GM18909 (cell line): ENCODE measurements around the gene TRIM60.
"Not testable (repeated sequence)": the region's sequence is repeated elsewhere in the genome, so short reads cannot be mapped to it uniquely, and the experiment has no call there.

Experiments used
- ATAC-seq: cut with Tn5 transposase; IDR thresholded peaks from one replicate; pipeline ENCODE4 v1.9.1; 2021; ENCODE audit warnings: mild to moderate bottlenecking; ENCODE audit not compliant: unreplicated experiment, poor library complexity

The TRIM60 gene

GRCh38 chr4:165031436-165032211 lies at the start of gene TRIM60:
Gene TRIM60 (plus strand): TSS chr4:165031999. CDS start chr4:165040073, 8,074 bp downstream.
- ATAC-seq: no peak

- no peak for ATAC-seq
These were observed 42.3 kb upstream of the TRIM60 start for GRCh38 chr4:164989471-164989870.

- not testable (repeated sequence) for ATAC-seq
These were observed 41.0 kb upstream of the TRIM60 start for GRCh38 chr4:164990786-164991185.

GRCh38 chr4:164996123-164996522 lies 35.7 kb upstream of the TRIM60 start:
- not testable (repeated sequence) for ATAC-seq

- ATAC-seq: no peak
These were observed 34.5 kb upstream of the TRIM60 start for GRCh38 chr4:164997324-164997723.

GRCh38 chr4:164997941-164998340 lies 33.9 kb upstream of the TRIM60 start:
- no peak for ATAC-seq

GRCh38 chr4:164998526-164999080 lies 33.2 kb upstream of the TRIM60 start:
- ATAC-seq: not testable (repeated sequence)

GRCh38 chr4:165001957-165002356 lies 29.8 kb upstream of the TRIM60 start:
- not testable (repeated sequence) for ATAC-seq

GRCh38 chr4:165005352-165005925 lies 26.4 kb upstream of the TRIM60 start:
- ATAC-seq: no peak

- no peak for ATAC-seq
These were observed 25.3 kb upstream of the TRIM60 start for GRCh38 chr4:165006456-165006855.

- ATAC-seq: no peak
These were observed 24.9 kb upstream of the TRIM60 start for GRCh38 chr4:165006886-165007285.

- ATAC-seq: no peak
These were observed 22.1 kb upstream of the TRIM60 start for GRCh38 chr4:165009493-165010227.

GRCh38 chr4:165010487-165010886 lies 21.3 kb upstream of the TRIM60 start:
- no peak for ATAC-seq

GRCh38 chr4:165010991-165011390 lies 20.8 kb upstream of the TRIM60 start:
- no peak for ATAC-seq

GRCh38 chr4:165011403-165011802 lies 20.4 kb upstream of the TRIM60 start:
- ATAC-seq: no peak

- ATAC-seq: no peak
These were observed 18.1 kb upstream of the TRIM60 start for GRCh38 chr4:165013691-165014090.

- ATAC-seq: peak; percentile 53
These were observed 14.8 kb upstream of the TRIM60 start for GRCh38 chr4:165016971-165017370.

- not testable (repeated sequence) for ATAC-seq
These were observed 11.8 kb upstream of the TRIM60 start for GRCh38 chr4:165019995-165020394.

- not testable (repeated sequence) for ATAC-seq
These were observed 6.0 kb upstream of the TRIM60 start for GRCh38 chr4:165025782-165026181.

GRCh38 chr4:165027762-165028402 lies 3.9 kb upstream of the TRIM60 start:
- no peak for ATAC-seq
